H1 (cell line): ENCODE results near the gene MAST2. TPM values are rescaled to one million over a fixed set of nuclear protein-coding genes. Genes with fewer than 3 reads are reported as not detected.

Experiments
- CTCF ChIA-PET: fragments of 300-600 bp; sonication (Branson Sonifier 250); formaldehyde crosslinking; loops from one replicate; lab custom pipeline; 2021; ENCODE audit not compliant: partially characterized antibody; lab: Charles Lee
- POLR2A ChIA-PET: fragments of 300-600 bp; sonication (Branson Sonifier 250); formaldehyde crosslinking; loops from one replicate; lab custom pipeline; 2021; ENCODE audit warnings: inconsistent platforms; ENCODE audit not compliant: partially characterized antibody; lab: Charles Lee
- DNase-seq, 2 experiments: peaks; one replicate each; pipeline versions ENCODE4 v3.0.0 to v3.0.0-alpha.2; 2010 to 2022; ENCODE audit warnings: low spot score in 2 of 2, low read depth in 1 of 2, mixed read lengths in 1 of 2
- FAIRE-seq: peaks from 2 replicates; lab custom pipeline; 2011; peaks lifted over from hg19 to GRCh38; lab: Jason Lieb, UNC
- H2AFZ ChIP-seq: 2 replicates; pipeline ENCODE4 v1.8.1; 2012; ENCODE audit warnings: low read length, inconsistent platforms
- H2AK5ac ChIP-seq: 2 replicates; pipeline ENCODE4 v1.6.1; 2013; ENCODE audit warnings: low read depth, low read length
- H2BK120ac ChIP-seq: replicated peaks from 2 replicates; pipeline ENCODE3; 2013; ENCODE audit warnings: low read depth, low read length, inconsistent platforms
- H2BK12ac ChIP-seq: 2 replicates; pipeline ENCODE4 v1.6.1; 2013; ENCODE audit warnings: low read depth, low read length
- H2BK15ac ChIP-seq: 2 replicates; pipeline ENCODE4 v1.6.1; 2013; ENCODE audit warnings: low read length
- H2BK20ac ChIP-seq: 2 replicates; pipeline ENCODE4 v1.6.1; 2013; ENCODE audit warnings: low read length
- H2BK5ac ChIP-seq: 2 replicates; pipeline ENCODE4 v1.6.1; 2013; ENCODE audit warnings: low read depth, low read length
- H3K14ac ChIP-seq: 2 replicates; pipeline ENCODE4 v1.6.1; 2013; ENCODE audit warnings: inconsistent platforms; ENCODE audit not compliant: insufficient read length
- H3K18ac ChIP-seq: 2 replicates; pipeline ENCODE4 v1.6.1; 2013; ENCODE audit warnings: low read length; ENCODE audit errors: extremely low read depth
- H3K23ac ChIP-seq: 2 replicates; pipeline ENCODE4 v1.6.1; 2013; ENCODE audit warnings: inconsistent platforms; ENCODE audit not compliant: insufficient read length
- H3K23me2 ChIP-seq: 2 replicates; pipeline ENCODE4 v1.6.1; 2013; ENCODE audit warnings: low read depth, low read length
- H3K27ac ChIP-seq: 2 replicates; pipeline ENCODE4 v1.6.1; 2011; ENCODE audit warnings: low read depth, low read length, inconsistent platforms
- H3K27me3 ChIP-seq, 4 experiments: replicated peaks in 1 of 4; 1 replicate in 1 of 4; 2 replicates in 3 of 4; pipeline versions ENCODE4 v1.6.1 to v1.8.1; 2011 to 2013; ENCODE audit warnings: low read length in 3 of 4, mild to moderate bottlenecking in 3 of 4, inconsistent platforms in 2 of 4, mixed read lengths in 2 of 4, moderate library complexity in 1 of 4; ENCODE audit not compliant: control insufficient read depth in 3 of 4, insufficient read depth in 3 of 4; ENCODE audit errors: extremely low read depth in 1 of 4
- H3K36me3 ChIP-seq, 4 experiments: 2 replicates each; pipeline versions ENCODE4 v1.6.1 to v1.8.1; 2011 to 2013; ENCODE audit warnings: mild to moderate bottlenecking in 4 of 4, low read length in 3 of 4, moderate library complexity in 2 of 4, control low read depth in 1 of 4, inconsistent platforms in 1 of 4; ENCODE audit not compliant: insufficient read depth in 4 of 4, control insufficient read depth in 2 of 4
- H3K4ac ChIP-seq: replicated peaks from 2 replicates; pipeline ENCODE3; 2013; ENCODE audit warnings: low read length, low read depth, mixed read lengths, inconsistent platforms; ENCODE audit not compliant: insufficient read length
- H3K4me1 ChIP-seq, 4 experiments: replicated peaks in 1 of 4; 1 replicate in 1 of 4; 2 replicates in 3 of 4; pipeline versions ENCODE4 v1.6.1 to v1.8.1; 2011 to 2013; ENCODE audit warnings: low read length in 3 of 4, inconsistent platforms in 2 of 4, mixed read lengths in 1 of 4; ENCODE audit not compliant: insufficient read depth in 4 of 4, control insufficient read depth in 3 of 4
- H3K4me2 ChIP-seq, 2 experiments: 2 replicates each; pipeline versions ENCODE4 v1.6.1 to v1.8.1; 2011 to 2013; ENCODE audit warnings: low read depth in 2 of 2, low read length in 2 of 2, control low read depth in 1 of 2, inconsistent platforms in 1 of 2, mild to moderate bottlenecking in 1 of 2; ENCODE audit not compliant: insufficient read depth in 1 of 2
- H3K4me3 ChIP-seq, 4 experiments: fragments of 200-600, 300-600 bp in 1 of 4; sonication (generic), shearing (Covaris generic), sonication (Bioruptor Twin) in 1 of 4; 2 replicates each; pipeline versions ENCODE4 v1.5.1 to v1.8.1; 2011 to 2016; ENCODE audit warnings: low read length in 4 of 4, low read depth in 3 of 4, control low read depth in 2 of 4, inconsistent platforms in 2 of 4, mild to moderate bottlenecking in 2 of 4, mixed read lengths in 1 of 4, moderate library complexity in 1 of 4; ENCODE audit not compliant: insufficient read depth in 2 of 4; ENCODE audit errors: extremely low read depth in 1 of 4
- H3K56ac ChIP-seq: replicated peaks from 2 replicates; pipeline ENCODE3; 2013; ENCODE audit warnings: low read depth, mild to moderate bottlenecking, mixed read lengths, low read length, inconsistent platforms; ENCODE audit not compliant: insufficient read length
- H3K79me1 ChIP-seq: 2 replicates; pipeline ENCODE4 v1.6.1; 2013; ENCODE audit warnings: low read depth, low read length, control low read depth
- H3K79me2 ChIP-seq, 2 experiments: 2 replicates each; pipeline versions ENCODE4 v1.6.1 to v1.8.1; 2012 to 2013; ENCODE audit warnings: low read length in 2 of 2, mild to moderate bottlenecking in 2 of 2, inconsistent platforms in 1 of 2; ENCODE audit not compliant: insufficient read depth in 2 of 2, control insufficient read depth in 1 of 2
- H3K9ac ChIP-seq, 4 experiments: replicated peaks in 1 of 4; 1 replicate in 1 of 4; 2 replicates in 3 of 4; pipeline versions ENCODE4 v1.6.1 to v1.8.1; 2011 to 2013; ENCODE audit warnings: low read depth in 3 of 4, low read length in 3 of 4, control low read depth in 2 of 4, mild to moderate bottlenecking in 2 of 4, moderate library complexity in 2 of 4, inconsistent platforms in 1 of 4; ENCODE audit errors: extremely low read depth in 1 of 4
- H3K9me3 ChIP-seq, 2 experiments: 2 replicates each; pipeline versions ENCODE4 v1.6.1 to v1.8.1; 2012 to 2013; ENCODE audit warnings: mild to moderate bottlenecking in 2 of 2, moderate library complexity in 2 of 2, control low read depth in 1 of 2, inconsistent platforms in 1 of 2, low read depth in 1 of 2, low read length in 1 of 2, mixed read lengths in 1 of 2; ENCODE audit not compliant: insufficient read depth in 2 of 2
- H4K20me1 ChIP-seq, 2 experiments: replicated peaks in 1 of 2; 2 replicates each; pipeline versions ENCODE3 to v1.8.1; 2011 to 2013; ENCODE audit warnings: inconsistent platforms in 2 of 2, low read length in 2 of 2, mild to moderate bottlenecking in 1 of 2; ENCODE audit not compliant: insufficient read depth in 2 of 2, control insufficient read depth in 1 of 2
- H4K5ac ChIP-seq: 2 replicates; pipeline ENCODE4 v1.6.1; 2013; ENCODE audit warnings: low read length, low read depth, mixed read lengths, inconsistent platforms; ENCODE audit not compliant: insufficient read length
- H4K8ac ChIP-seq: 2 replicates; pipeline ENCODE4 v1.8.0; 2013; ENCODE audit warnings: mild to moderate bottlenecking, moderate library complexity, low read length, inconsistent platforms; ENCODE audit not compliant: insufficient read depth; ENCODE audit errors: extremely low read depth
- H4K91ac ChIP-seq: replicated peaks from 2 replicates; pipeline ENCODE3; 2013; ENCODE audit warnings: low read length, mixed read lengths, inconsistent platforms; ENCODE audit not compliant: insufficient read length
- BRCA1 ChIP-seq: IDR thresholded peaks from 2 replicates; pipeline ENCODE4 v1.6.1; 2012; ENCODE audit warnings: low read depth, low read length, improper control_type of control experiment
- CBX8 ChIP-seq: fragments of 300-800, 300-1000 bp; sonication (generic); IDR thresholded peaks from 2 replicates; pipeline ENCODE4 v1.7.1; 2016; ENCODE audit warnings: low read depth, low read length, borderline replicate concordance
- MAX ChIP-seq: IDR thresholded peaks from 2 replicates; pipeline ENCODE4 v1.6.1; 2012; ENCODE audit warnings: inconsistent platforms
- POLR2A ChIP-seq, 2 experiments: IDR thresholded peaks; 1 replicate in 1 of 2; 2 replicates in 1 of 2; pipeline ENCODE4 v1.6.1; 2011; ENCODE audit warnings: low read depth in 2 of 2, low read length in 2 of 2, mild to moderate bottlenecking in 2 of 2; ENCODE audit errors: control extremely low read depth in 1 of 2
- SAP30 ChIP-seq: fragments of 300-600 bp; sonication (generic); IDR thresholded peaks from 2 replicates; pipeline ENCODE4 v1.7.1; 2012; ENCODE audit warnings: low read length, moderate library complexity, mild to moderate bottlenecking, inconsistent platforms; ENCODE audit not compliant: insufficient read depth, insufficient replicate concordance
- SIX5 ChIP-seq: IDR thresholded peaks from 2 replicates; pipeline ENCODE4 v1.6.1; 2011; ENCODE audit warnings: mild to moderate bottlenecking, low read depth, low read length
- SRF ChIP-seq: IDR thresholded peaks from 2 replicates; pipeline ENCODE4 v1.6.1; 2011; ENCODE audit warnings: mild to moderate bottlenecking, low read depth, low read length, moderate library complexity
- YY1 ChIP-seq: IDR thresholded peaks from 2 replicates; pipeline ENCODE4 v1.6.1; 2011; ENCODE audit warnings: low read depth, mild to moderate bottlenecking, low read length
- whole genome bisulfite sequencing, 2 experiments: shearing (Covaris generic) in 1 of 2; methylation state at CpG; one replicate each; pipeline versions ENCODE4 v1.1.6 to v1.1.7; 2013 to 2015; ENCODE audit warnings: low lambda C conversion rate in 2 of 2, mixed read lengths in 2 of 2, inconsistent platforms in 1 of 2, low coverage in 1 of 2, missing lambda C conversion rate in 1 of 2; ENCODE audit not compliant: insufficient replicate concordance in 2 of 2, insufficient coverage in 1 of 2, insufficient read length in 1 of 2; ENCODE audit errors: extremely low coverage in 1 of 2, missing lambda C conversion rate in 1 of 2; 5-methylcytosine and 5-hydroxymethylcytosine counted together
- polyA plus RNA-seq, 7 experiments: library from polyadenylated mRNA; depleted of rRNA in 3 of 7; stranded (reverse) in 5 of 7; unstranded in 2 of 7; fragments of >200 nt in 5 of 7; fragments of 200-250 nt in 2 of 7; gene quantifications; 1 replicate in 5 of 7; 2 replicates in 1 of 7; 4 replicates in 1 of 7; pipeline versions ENCODE4 v1.2.1 to v1.2.3, GENCODE V29; 2011 to 2013; ENCODE audit warnings: missing spikeins in 2 of 7, mixed read lengths in 2 of 7
- total RNA-seq: library from RNA; stranded (reverse); fragmentation: NEBNext Ultra II Directional; extraction: Animal tissue kit (Norgen Biotek cat#: 25700); gene quantifications from 2 replicates; pipeline ENCODE4 v1.2.1, GENCODE V29; 2021

The MAST2 gene
- total and polyA plus RNA-seq, 2 of the 8 experiments (the other 6 are each of a cell fraction or from before 2014, with no cell fraction given) = 20.5 to 35.4 TPM

- Histone ChIP-seq H2BK5ac (no peak overlapping the region), H4K5ac (no peak overlapping the region), H2AK5ac (no peak overlapping the region), H3K9me3 (no peaks in the 10 kb centered on the region; a peak in 1 of 4 replicates), H3K18ac (no peak overlapping the region), H3K14ac (no peak overlapping the region), H3K56ac (no peak overlapping the region), H3K4ac (no peak overlapping the region), H3K27me3 (no peaks in the 10 kb centered on the region), H3K36me3 (peaks cover 3 to 16% (median 10%) of the 10 kb centered on the region in 4 experiments; a peak in 6 of 8 replicates), H3K79me1 (no peaks in the 10 kb centered on the region), H2BK120ac (no peak overlapping the region), H2BK20ac (no peak overlapping the region), H3K4me1 (peaks cover 0 to 4% (median 2%) of the 10 kb centered on the region in 4 experiments; a peak in 5 of 7 replicates), H4K20me1 (no peaks in the 10 kb centered on the region), H3K9ac (no peak overlapping the region), H3K23me2 (no peaks in the 10 kb centered on the region), H3K4me3 (no peak overlapping the region), H2BK12ac (no peak overlapping the region), H4K91ac (no peak overlapping the region), H3K23ac (no peak overlapping the region), H3K27ac (no peak overlapping the region), H3K4me2 (no peak overlapping the region), H2AFZ (no peak overlapping the region), H3K79me2 (no peaks in the 10 kb centered on the region), H4K8ac (no peak overlapping the region), H2BK15ac (no peak overlapping the region)
- WGBS, 2 experiments = 92% methylated on average over 6 of the region's 6 CpGs; no CpG with 5 or more reads in 1 of the 2 experiments
- FAIRE-seq = no peak
- POLR2A ChIA-PET = interaction anchor here (0.6 kb wide), 1 partner anchor 338 kb away, joined by 4 read pairs; no protein-coding TSS in a partner anchor
- CTCF ChIA-PET = no interaction called here
- DNase-seq = no peak
- TF ChIP-seq SRF (no peak), CBX8 (no peak), YY1 (no peak), POLR2A (IDR thresholded peaks at IDR 0.05; ENCODE audit: control extremely low read depth in 1 of 2, low read depth in 2 of 2, low read length in 2 of 2) (no peak), SIX5 (no peak), SAP30 (no peak), MAX (no peak), BRCA1 (no peak)
Observed at GRCh38 chr1:46017876-46018503, 214.6 kb downstream of the MAST2 start.
